NCI-H1048 (cell line): ENCODE results near the gene SLAMF7.
A peak's percentile ranks its signal among the peaks of the same experiment; 100 is the strongest.
"Not testable (repeated sequence)": the region's sequence is repeated elsewhere in the genome, so short reads cannot be mapped to it uniquely, and the experiment has no call there.

Experiments used
- DNase-seq: peaks from one replicate; lab custom pipeline; 2025; lab: John Stamatoyannopoulos, UW

The SLAMF7 gene

GRCh38 chr1:160720356-160721085 lies 18.5 kb upstream of the SLAMF7 start:
- no peak for DNase-seq

- no peak for DNase-seq
Measured at GRCh38 chr1:160721473-160721872, 17.6 kb upstream of the SLAMF7 start.

- no peak for DNase-seq
Measured at GRCh38 chr1:160722726-160723125, 16.3 kb upstream of the SLAMF7 start.

GRCh38 chr1:160723332-160723731 lies 15.7 kb upstream of the SLAMF7 start:
- no peak for DNase-seq

GRCh38 chr1:160724465-160725242 lies 14.4 kb upstream of the SLAMF7 start:
- DNase-seq: no peak

- no peak for DNase-seq
Measured at GRCh38 chr1:160726114-160726497, 12.9 kb upstream of the SLAMF7 start.

GRCh38 chr1:160726498-160727315 lies 12.3 kb upstream of the SLAMF7 start:
- DNase-seq: peak; percentile 19

- no peak for DNase-seq
Measured at GRCh38 chr1:160727316-160727640, 11.8 kb upstream of the SLAMF7 start.

GRCh38 chr1:160731564-160731963 lies 7.5 kb upstream of the SLAMF7 start:
- not testable (repeated sequence) for DNase-seq

- DNase-seq: no peak
Measured at GRCh38 chr1:160731990-160732389, 7.1 kb upstream of the SLAMF7 start.

- no peak for DNase-seq
Measured at GRCh38 chr1:160733898-160734297, 5.1 kb upstream of the SLAMF7 start.

GRCh38 chr1:160734301-160734700 lies 4.7 kb upstream of the SLAMF7 start:
- DNase-seq: no peak

GRCh38 chr1:160738271-160738670 lies 776 bp upstream of the SLAMF7 start:
- DNase-seq: no peak

- DNase-seq: no peak
Measured at GRCh38 chr1:160740133-160740688, 1.2 kb downstream of the SLAMF7 start.

- DNase-seq: no peak
Measured at GRCh38 chr1:160741092-160741501, 2.0 kb downstream of the SLAMF7 start.

GRCh38 chr1:160741612-160742348 lies 2.7 kb downstream of the SLAMF7 start:
- no peak for DNase-seq

GRCh38 chr1:160742428-160743127 lies 3.5 kb downstream of the SLAMF7 start:
- no peak for DNase-seq

- no peak for DNase-seq
Measured at GRCh38 chr1:160743266-160743665, 4.2 kb downstream of the SLAMF7 start.

GRCh38 chr1:160744199-160744851 lies 5.3 kb downstream of the SLAMF7 start:
- DNase-seq: no peak

GRCh38 chr1:160744852-160745520 lies 5.9 kb downstream of the SLAMF7 start:
- no peak for DNase-seq
